Epithelial cell of esophagus (primary cell): ENCODE measurements around the gene NUP160.
A peak's percentile ranks its signal among the peaks of the same experiment; 100 is the strongest.
"Not testable (repeated sequence)": the region's sequence is repeated elsewhere in the genome, so short reads cannot be mapped to it uniquely, and the experiment has no call there.

Experiments used
- DNase-seq: peaks from one replicate; pipeline ENCODE4 v3.0.0; 2010; ENCODE audit warnings: low read depth
- H3K4me3 ChIP-seq: 2 replicates; pipeline ENCODE4 v1.5.1; 2011; ENCODE audit warnings: mild to moderate bottlenecking, low read length, control low read depth
- CTCF ChIP-seq: IDR thresholded peaks from 2 replicates; pipeline ENCODE4 v1.5.1; 2011; ENCODE audit warnings: low read depth, mild to moderate bottlenecking, low read length, control low read depth, inconsistent platforms; ENCODE audit not compliant: insufficient read depth; ENCODE audit errors: missing control alignments

The NUP160 gene

GRCh38 chr11:47848700-47849155, 578 bp upstream of the NUP160 start:
- peak overlapping the region; percentile 100 for H3K4me3 ChIP-seq
- no peak for TF ChIP-seq CTCF
- DNase-seq = no peak

GRCh38 chr11:47847537-47847891, 636 bp downstream of the NUP160 start:
- peak overlapping the region; percentile 100 for H3K4me3 ChIP-seq
- no peak for TF ChIP-seq CTCF
- DNase-seq = no peak

GRCh38 chr11:47846998-47847397, 1.2 kb downstream of the NUP160 start:
- H3K4me3 ChIP-seq = peak overlapping the region; percentile 100
- DNase-seq = no peak
- no peak for TF ChIP-seq CTCF

GRCh38 chr11:47843361-47844055, 4.6 kb downstream of the NUP160 start:
- no peak for DNase-seq
- H3K4me3 ChIP-seq = no peak overlapping the region
- no peak for TF ChIP-seq CTCF

- no peak for DNase-seq
- H3K4me3 ChIP-seq = no peak overlapping the region
- no peak for TF ChIP-seq CTCF
Observed at GRCh38 chr11:47842749-47843148, 5.4 kb downstream of the NUP160 start.

- DNase-seq = no peak
- no peak for TF ChIP-seq CTCF
- no peak overlapping the region for H3K4me3 ChIP-seq
Observed at GRCh38 chr11:47837929-47838328, 10.2 kb downstream of the NUP160 start.

GRCh38 chr11:47837292-47837691, 10.9 kb downstream of the NUP160 start:
- DNase-seq = no peak
- no peak overlapping the region for H3K4me3 ChIP-seq
- no peak for TF ChIP-seq CTCF

- not testable (repeated sequence) for DNase-seq, H3K4me3 ChIP-seq
Observed at GRCh38 chr11:47830013-47830412, 18.1 kb downstream of the NUP160 start.
